HepG2 (cell line): ENCODE results near the gene BFAR. TPM values are rescaled to one million over a fixed set of nuclear protein-coding genes. Genes with fewer than 3 reads are reported as not detected.

ENCODE experiments used
- ADNP ChIP-seq: sonication (generic); formaldehyde crosslinking; IDR thresholded peaks from 2 replicates; pipeline ENCODE4 v1.4.0; 2020; ENCODE audit warnings: missing genetic modification reagents
- KAT8 ChIP-seq: IDR thresholded peaks from 2 replicates; pipeline ENCODE4 v1.6.1; 2016; ENCODE audit warnings: missing genetic modification reagents, missing compliant biosample characterization
- SAP130 ChIP-seq: IDR thresholded peaks from 2 replicates; pipeline ENCODE4 v1.6.1; 2016; ENCODE audit warnings: low read depth
- SMARCC2 ChIP-seq: fragments of 450-650 bp; IDR thresholded peaks from 2 replicates; pipeline ENCODE4 v1.6.1; 2017; ENCODE audit warnings: antibody characterized with exemption, mild to moderate bottlenecking
- TP53 ChIP-seq: sonication (generic); formaldehyde crosslinking; conservative IDR thresholded peaks from 2 replicates; pipeline ENCODE4 v1.4.0; 2020; ENCODE audit warnings: missing genetic modification reagents
- YEATS4 ChIP-seq: sonication (generic); formaldehyde crosslinking; IDR thresholded peaks from 2 replicates; pipeline ENCODE4 v1.4.0; 2020; ENCODE audit warnings: missing genetic modification reagents, borderline replicate concordance
- ZNF775 ChIP-seq: sonication (generic); formaldehyde crosslinking; IDR thresholded peaks from 2 replicates; pipeline ENCODE4 v1.4.0; 2020; ENCODE audit warnings: missing genetic modification reagents, mild to moderate bottlenecking, moderate library complexity, borderline replicate concordance
- polyA plus RNA-seq, 8 experiments: library from polyadenylated mRNA; depleted of rRNA in 3 of 8; stranded (reverse) in 7 of 8; unstranded in 1 of 8; fragments of >200 nt; fragmentation: Illumina TruSeq in 4 of 8; extraction: Trizol in 4 of 8; gene quantifications; 2 replicates each; pipeline versions ENCODE4 v1.2.1 to v1.2.3, GENCODE V29; 2011 to 2016; ENCODE audit warnings: low read depth in 4 of 8, missing spikeins in 1 of 8, mixed read lengths in 1 of 8; ENCODE audit not compliant: insufficient read depth in 1 of 8
- total RNA-seq, 5 experiments: library from RNA; depleted of rRNA; stranded (reverse); fragments of >200 nt; fragmentation: Illumina TruSeq; extraction: Trizol; gene quantifications; 2 replicates each; pipeline ENCODE4 v1.2.3, GENCODE V29; 2016; ENCODE audit warnings: low read depth in 1 of 5
- TF ChIP-seq, protein P1 (sequence below), 2 experiments: fragments of 450-650 bp in 1 of 2; sonication (generic) in 1 of 2; formaldehyde crosslinking in 1 of 2; IDR thresholded peaks; 2 replicates each; pipeline versions ENCODE4 v1.6.1 to v1.8.0; 2016 to 2022; ENCODE audit warnings: antibody characterized with exemption in 1 of 2, mild to moderate bottlenecking in 1 of 2, missing genetic modification reagents in 1 of 2
- TF ChIP-seq, protein P2 (sequence below): sonication (generic); formaldehyde crosslinking; IDR thresholded peaks from 2 replicates; pipeline ENCODE4 v1.4.0; 2020; ENCODE audit warnings: missing genetic modification reagents
- TF ChIP-seq, protein P3 (sequence below): sonication (generic); formaldehyde crosslinking; IDR thresholded peaks from 2 replicates; pipeline ENCODE4 v1.4.0; 2020; ENCODE audit warnings: missing genetic modification reagents, borderline replicate concordance
- TF ChIP-seq, protein P4 (sequence below): sonication (generic); formaldehyde crosslinking; IDR thresholded peaks from 2 replicates; pipeline ENCODE4 v1.4.0; 2020; ENCODE audit warnings: missing genetic modification reagents, mild to moderate bottlenecking, borderline replicate concordance
- TF ChIP-seq, protein P5 (sequence below): sonication (generic); formaldehyde crosslinking; IDR thresholded peaks from 2 replicates; pipeline ENCODE4 v1.8.1; 2023; ENCODE audit warnings: mild to moderate bottlenecking, inconsistent platforms, moderate library complexity, missing genetic modification reagents, borderline replicate concordance

Gene BFAR
- total and polyA plus RNA-seq, 2 of the 13 experiments (the other 11 are each of a cell fraction or from before 2014, with no cell fraction given): 96.9 to 120 TPM

DNA sequence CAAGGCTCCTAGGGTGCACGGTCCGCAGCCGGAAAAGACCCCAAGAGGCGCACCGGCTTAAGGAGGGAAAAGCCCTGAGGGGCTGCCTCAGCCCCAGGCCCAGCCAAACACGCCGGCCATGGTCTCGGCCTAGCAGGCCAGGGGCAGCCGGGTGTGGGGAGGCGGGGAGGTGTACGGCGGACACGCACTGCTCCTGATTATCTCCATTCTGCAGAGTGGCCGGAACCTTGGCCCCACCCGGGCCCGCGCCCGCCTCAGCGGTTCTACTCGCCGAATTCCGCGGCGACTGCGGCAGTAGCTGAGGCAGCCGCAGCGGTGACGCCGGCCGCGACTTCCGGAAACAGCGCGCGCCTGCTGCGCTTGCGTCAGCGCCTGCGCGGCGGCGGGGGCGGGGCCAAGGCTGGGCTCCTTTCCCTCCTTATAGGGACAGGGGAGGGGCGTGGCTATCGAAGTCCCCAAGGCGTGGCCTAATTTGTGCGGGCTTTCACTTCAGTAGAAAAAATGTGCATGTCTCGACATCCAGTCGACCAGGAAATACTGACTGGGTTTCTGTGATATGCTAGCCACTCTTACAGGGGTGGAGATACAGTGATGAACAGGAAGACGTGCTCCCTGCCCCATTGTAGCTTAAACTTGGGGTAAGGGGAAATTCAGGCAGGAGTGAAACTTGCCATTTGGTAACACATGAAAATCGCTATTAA lies 2.7 kb upstream of the BFAR start, which contains the start of gene PARN (continued):
- TF ChIP-seq, protein P1, sequence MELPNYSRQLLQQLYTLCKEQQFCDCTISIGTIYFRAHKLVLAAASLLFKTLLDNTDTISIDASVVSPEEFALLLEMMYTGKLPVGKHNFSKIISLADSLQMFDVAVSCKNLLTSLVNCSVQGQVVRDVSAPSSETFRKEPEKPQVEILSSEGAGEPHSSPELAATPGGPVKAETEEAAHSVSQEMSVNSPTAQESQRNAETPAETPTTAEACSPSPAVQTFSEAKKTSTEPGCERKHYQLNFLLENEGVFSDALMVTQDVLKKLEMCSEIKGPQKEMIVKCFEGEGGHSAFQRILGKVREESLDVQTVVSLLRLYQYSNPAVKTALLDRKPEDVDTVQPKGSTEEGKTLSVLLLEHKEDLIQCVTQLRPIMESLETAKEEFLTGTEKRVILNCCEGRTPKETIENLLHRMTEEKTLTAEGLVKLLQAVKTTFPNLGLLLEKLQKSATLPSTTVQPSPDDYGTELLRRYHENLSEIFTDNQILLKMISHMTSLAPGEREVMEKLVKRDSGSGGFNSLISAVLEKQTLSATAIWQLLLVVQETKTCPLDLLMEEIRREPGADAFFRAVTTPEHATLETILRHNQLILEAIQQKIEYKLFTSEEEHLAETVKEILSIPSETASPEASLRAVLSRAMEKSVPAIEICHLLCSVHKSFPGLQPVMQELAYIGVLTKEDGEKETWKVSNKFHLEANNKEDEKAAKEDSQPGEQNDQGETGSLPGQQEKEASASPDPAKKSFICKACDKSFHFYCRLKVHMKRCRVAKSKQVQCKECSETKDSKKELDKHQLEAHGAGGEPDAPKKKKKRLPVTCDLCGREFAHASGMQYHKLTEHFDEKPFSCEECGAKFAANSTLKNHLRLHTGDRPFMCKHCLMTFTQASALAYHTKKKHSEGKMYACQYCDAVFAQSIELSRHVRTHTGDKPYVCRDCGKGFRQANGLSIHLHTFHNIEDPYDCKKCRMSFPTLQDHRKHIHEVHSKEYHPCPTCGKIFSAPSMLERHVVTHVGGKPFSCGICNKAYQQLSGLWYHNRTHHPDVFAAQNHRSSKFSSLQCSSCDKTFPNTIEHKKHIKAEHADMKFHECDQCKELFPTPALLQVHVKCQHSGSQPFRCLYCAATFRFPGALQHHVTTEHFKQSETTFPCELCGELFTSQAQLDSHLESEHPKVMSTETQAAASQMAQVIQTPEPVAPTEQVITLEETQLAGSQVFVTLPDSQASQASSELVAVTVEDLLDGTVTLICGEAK (IDR thresholded peaks at IDR 0.05): no peak
- TF ChIP-seq, protein P1 (CRISPR knock-in tag; IDR thresholded peaks at IDR 0.05): peak; percentile 89
- TF ChIP-seq KAT8 (peak; percentile 97), ZNF775 (CRISPR knock-in tag) (no peak), YEATS4 (CRISPR knock-in tag) (peak; percentile 91), SMARCC2 (no peak), SAP130 (CRISPR knock-in tag) (peak; percentile 100), TP53 (peak; percentile 66; the same call in 1 of the 2 replicates), ADNP (CRISPR knock-in tag) (no peak)
- TF ChIP-seq, protein P2, sequence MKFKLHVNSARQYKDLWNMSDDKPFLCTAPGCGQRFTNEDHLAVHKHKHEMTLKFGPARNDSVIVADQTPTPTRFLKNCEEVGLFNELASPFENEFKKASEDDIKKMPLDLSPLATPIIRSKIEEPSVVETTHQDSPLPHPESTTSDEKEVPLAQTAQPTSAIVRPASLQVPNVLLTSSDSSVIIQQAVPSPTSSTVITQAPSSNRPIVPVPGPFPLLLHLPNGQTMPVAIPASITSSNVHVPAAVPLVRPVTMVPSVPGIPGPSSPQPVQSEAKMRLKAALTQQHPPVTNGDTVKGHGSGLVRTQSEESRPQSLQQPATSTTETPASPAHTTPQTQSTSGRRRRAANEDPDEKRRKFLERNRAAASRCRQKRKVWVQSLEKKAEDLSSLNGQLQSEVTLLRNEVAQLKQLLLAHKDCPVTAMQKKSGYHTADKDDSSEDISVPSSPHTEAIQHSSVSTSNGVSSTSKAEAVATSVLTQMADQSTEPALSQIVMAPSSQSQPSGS (CRISPR knock-in tag): peak; percentile 88
- TF ChIP-seq, protein P3, sequence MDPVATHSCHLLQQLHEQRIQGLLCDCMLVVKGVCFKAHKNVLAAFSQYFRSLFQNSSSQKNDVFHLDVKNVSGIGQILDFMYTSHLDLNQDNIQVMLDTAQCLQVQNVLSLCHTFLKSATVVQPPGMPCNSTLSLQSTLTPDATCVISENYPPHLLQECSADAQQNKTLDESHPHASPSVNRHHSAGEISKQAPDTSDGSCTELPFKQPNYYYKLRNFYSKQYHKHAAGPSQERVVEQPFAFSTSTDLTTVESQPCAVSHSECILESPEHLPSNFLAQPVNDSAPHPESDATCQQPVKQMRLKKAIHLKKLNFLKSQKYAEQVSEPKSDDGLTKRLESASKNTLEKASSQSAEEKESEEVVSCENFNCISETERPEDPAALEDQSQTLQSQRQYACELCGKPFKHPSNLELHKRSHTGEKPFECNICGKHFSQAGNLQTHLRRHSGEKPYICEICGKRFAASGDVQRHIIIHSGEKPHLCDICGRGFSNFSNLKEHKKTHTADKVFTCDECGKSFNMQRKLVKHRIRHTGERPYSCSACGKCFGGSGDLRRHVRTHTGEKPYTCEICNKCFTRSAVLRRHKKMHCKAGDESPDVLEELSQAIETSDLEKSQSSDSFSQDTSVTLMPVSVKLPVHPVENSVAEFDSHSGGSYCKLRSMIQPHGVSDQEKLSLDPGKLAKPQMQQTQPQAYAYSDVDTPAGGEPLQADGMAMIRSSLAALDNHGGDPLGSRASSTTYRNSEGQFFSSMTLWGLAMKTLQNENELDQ (CRISPR knock-in tag): no peak
- TF ChIP-seq, protein P4, sequence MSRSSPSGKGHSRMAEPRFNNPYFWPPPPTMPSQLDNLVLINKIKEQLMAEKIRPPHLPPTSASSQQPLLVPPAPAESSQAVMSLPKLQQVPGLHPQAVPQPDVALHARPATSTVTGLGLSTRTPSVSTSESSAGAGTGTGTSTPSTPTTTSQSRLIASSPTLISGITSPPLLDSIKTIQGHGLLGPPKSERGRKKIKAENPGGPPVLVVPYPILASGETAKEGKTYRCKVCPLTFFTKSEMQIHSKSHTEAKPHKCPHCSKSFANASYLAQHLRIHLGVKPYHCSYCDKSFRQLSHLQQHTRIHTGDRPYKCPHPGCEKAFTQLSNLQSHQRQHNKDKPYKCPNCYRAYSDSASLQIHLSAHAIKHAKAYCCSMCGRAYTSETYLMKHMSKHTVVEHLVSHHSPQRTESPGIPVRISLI (CRISPR knock-in tag): peak; percentile 82; the same call in 1 of the 2 replicates
- TF ChIP-seq, protein P5, sequence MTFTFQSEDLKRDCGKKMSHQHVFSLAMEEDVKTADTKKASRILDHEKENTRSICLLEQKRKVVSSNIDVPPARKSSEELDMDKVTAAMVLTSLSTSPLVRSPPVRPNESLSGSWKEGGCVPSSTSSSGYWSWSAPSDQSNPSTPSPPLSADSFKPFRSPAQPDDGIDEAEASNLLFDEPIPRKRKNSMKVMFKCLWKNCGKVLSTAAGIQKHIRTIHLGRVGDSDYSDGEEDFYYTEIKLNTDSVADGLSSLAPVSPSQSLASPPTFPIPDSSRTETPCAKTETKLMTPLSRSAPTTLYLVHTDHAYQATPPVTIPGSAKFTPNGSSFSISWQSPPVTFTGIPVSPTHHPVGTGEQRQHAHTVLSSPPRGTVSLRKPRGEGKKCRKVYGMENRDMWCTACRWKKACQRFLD: peak; percentile 92
